Activated naive CD8-positive, alpha-beta T cell treated with anti-CD3 and anti-CD28 coated beads, Interleukin-2, amount 10 ng/mL, durations not matched to agents 7 days and 5 days (primary cell): ENCODE results near the gene TLR7. TPM values are rescaled to one million over a fixed set of nuclear protein-coding genes. Genes with fewer than 3 reads are reported as not detected.

Experiments used
- ATAC-seq: fragments of 150-1000 bp; cut with Tn5 transposase; one replicate; pipeline ENCODE4 v1.10.0; 2021; ENCODE audit warnings: low read depth, moderate library complexity
- POLR2A ChIA-PET: fragments of 350-600 bp; sonication (Branson Sonifier 250); formaldehyde crosslinking; loops from one replicate; lab custom pipeline; 2021; ENCODE audit warnings: antibody characterized with exemption; lab: Charles Lee
- DNase-seq: peaks from one replicate; pipeline ENCODE4 v3.0.0; 2021
- H3K27ac Mint-ChIP-seq: one replicate; pipeline ENCODE4 v1.8.0; 2022; ENCODE audit warnings: mild to moderate bottlenecking, mixed read lengths
- H3K27me3 Mint-ChIP-seq: one replicate; pipeline ENCODE4 v1.8.0; 2022; ENCODE audit warnings: mild to moderate bottlenecking, moderate library complexity, mixed read lengths
- H3K36me3 Mint-ChIP-seq: one replicate; pipeline ENCODE4 v1.8.0; 2021; ENCODE audit warnings: mild to moderate bottlenecking, mixed read lengths
- H3K4me1 Mint-ChIP-seq: one replicate; pipeline ENCODE4 v1.8.0; 2021; ENCODE audit warnings: mixed read lengths
- H3K4me3 Mint-ChIP-seq: one replicate; pipeline ENCODE4 v1.8.0; 2022; ENCODE audit warnings: mild to moderate bottlenecking, moderate library complexity, mixed read lengths
- H3K9me3 Mint-ChIP-seq: one replicate; pipeline ENCODE4 v1.8.0; 2021; ENCODE audit warnings: mixed read lengths
- total RNA-seq, 2 experiments: library from RNA; stranded (reverse); gene quantifications; one replicate each; pipeline ENCODE4 v1.2.3, GENCODE V29; 2021

TLR7 gene
- total RNA-seq, 2 experiments from 2014 or later: 0.31 to 0.33 TPM

GRCh38 chrX:12872741-12873140 lies 5.9 kb downstream of the TLR7 start:
- peaks cover 2% of the 10 kb centered on the region for H3K36me3 Mint-ChIP-seq
- peaks cover 2% of the 10 kb centered on the region for H3K9me3 Mint-ChIP-seq
- H3K27me3 Mint-ChIP-seq: peaks cover 3% of the 10 kb centered on the region

GRCh38 chrX:12874581-12874980 lies 7.7 kb downstream of the TLR7 start:
- H3K27me3 Mint-ChIP-seq: peaks cover 3% of the 10 kb centered on the region
- no peaks in the 10 kb centered on the region for H3K9me3 Mint-ChIP-seq
- peaks cover 2% of the 10 kb centered on the region for H3K36me3 Mint-ChIP-seq
- no peaks in the 10 kb centered on the region for H3K4me1 Mint-ChIP-seq
- DNase-seq: no peak
- H3K4me3 Mint-ChIP-seq: no peak overlapping the region
- no peak for ATAC-seq
- H3K27ac Mint-ChIP-seq: no peak overlapping the region
- POLR2A ChIA-PET: no interaction called here

More at GRCh38 chrX:12872741-12873140, 5.9 kb downstream of the TLR7 start:
- Mint-ChIP-seq H3K4me1 (peaks cover 4% of the 10 kb centered on the region), H3K27ac (no peak overlapping the region), H3K4me3 (no peak overlapping the region)
- ATAC-seq: no peak
- POLR2A ChIA-PET: no interaction called here
- DNase-seq: no peak

- Mint-ChIP-seq H3K27me3 (peaks cover 3% of the 10 kb centered on the region), H3K9me3 (no peaks in the 10 kb centered on the region), H3K36me3 (peaks cover 2% of the 10 kb centered on the region), H3K27ac (no peak overlapping the region), H3K4me1 (no peaks in the 10 kb centered on the region), H3K4me3 (no peak overlapping the region)
- ATAC-seq (no peak), DNase-seq (no peak)
- POLR2A ChIA-PET: no interaction called here
Measured at GRCh38 chrX:12877386-12877785, 10.5 kb downstream of the TLR7 start.

GRCh38 chrX:12878536-12878935 lies 11.7 kb downstream of the TLR7 start:
- no peaks in the 10 kb centered on the region for H3K4me1 Mint-ChIP-seq
- POLR2A ChIA-PET: no interaction called here
- DNase-seq: no peak
- H3K9me3 Mint-ChIP-seq: no peaks in the 10 kb centered on the region
- no peak for ATAC-seq
- no peaks in the 10 kb centered on the region for H3K36me3 Mint-ChIP-seq
- no peak overlapping the region for H3K4me3 Mint-ChIP-seq
- H3K27me3 Mint-ChIP-seq: peaks cover 5% of the 10 kb centered on the region
- no peak overlapping the region for H3K27ac Mint-ChIP-seq

- no peaks in the 10 kb centered on the region for H3K9me3 Mint-ChIP-seq
- H3K27me3 Mint-ChIP-seq: peaks cover 6% of the 10 kb centered on the region
- DNase-seq (no peak), ATAC-seq (no peak)
- no peak overlapping the region for H3K4me3 Mint-ChIP-seq
- H3K4me1 Mint-ChIP-seq: no peaks in the 10 kb centered on the region
- POLR2A ChIA-PET: no interaction called here
- no peak overlapping the region for H3K27ac Mint-ChIP-seq
- no peaks in the 10 kb centered on the region for H3K36me3 Mint-ChIP-seq
Measured at GRCh38 chrX:12881914-12882313, 15.0 kb downstream of the TLR7 start.

GRCh38 chrX:12885508-12885907 lies 18.6 kb downstream of the TLR7 start:
- no peak for ATAC-seq
- Mint-ChIP-seq H3K27me3 (peaks cover 6% of the 10 kb centered on the region), H3K36me3 (no peaks in the 10 kb centered on the region), H3K9me3 (no peaks in the 10 kb centered on the region), H3K27ac (no peak overlapping the region), H3K4me1 (peaks cover 5% of the 10 kb centered on the region), H3K4me3 (no peak overlapping the region)
- no peak for DNase-seq
- POLR2A ChIA-PET: no interaction called here

- DNase-seq: no peak
- H3K27me3 Mint-ChIP-seq: peaks cover 6% of the 10 kb centered on the region
- H3K4me1 Mint-ChIP-seq: peaks cover 12% of the 10 kb centered on the region
- no peaks in the 10 kb centered on the region for H3K9me3 Mint-ChIP-seq
- POLR2A ChIA-PET: no interaction called here
- H3K36me3 Mint-ChIP-seq: no peaks in the 10 kb centered on the region
- no peak for ATAC-seq
- no peak overlapping the region for H3K4me3 Mint-ChIP-seq
- H3K27ac Mint-ChIP-seq: no peak overlapping the region
Measured at GRCh38 chrX:12886545-12886944, 19.7 kb downstream of the TLR7 start.

GRCh38 chrX:12887141-12887540 lies 20.3 kb downstream of the TLR7 start:
- no peaks in the 10 kb centered on the region for H3K36me3 Mint-ChIP-seq
- no peak overlapping the region for H3K4me3 Mint-ChIP-seq
- DNase-seq: no peak
- ATAC-seq: no peak
- H3K27ac Mint-ChIP-seq: no peak overlapping the region
- H3K27me3 Mint-ChIP-seq: peaks cover 6% of the 10 kb centered on the region
- POLR2A ChIA-PET: no interaction called here
- H3K4me1 Mint-ChIP-seq: peaks cover 14% of the 10 kb centered on the region
- H3K9me3 Mint-ChIP-seq: no peaks in the 10 kb centered on the region

GRCh38 chrX:12887767-12888166 lies 20.9 kb downstream of the TLR7 start:
- no peaks in the 10 kb centered on the region for H3K36me3 Mint-ChIP-seq
- DNase-seq: no peak
- no peak overlapping the region for H3K4me3 Mint-ChIP-seq
- H3K27ac Mint-ChIP-seq: no peak overlapping the region
- H3K27me3 Mint-ChIP-seq: peaks cover 6% of the 10 kb centered on the region
- ATAC-seq: no peak
- POLR2A ChIA-PET: no interaction called here
- H3K9me3 Mint-ChIP-seq: no peaks in the 10 kb centered on the region
- H3K4me1 Mint-ChIP-seq: peaks cover 20% of the 10 kb centered on the region

GRCh38 chrX:12890467-12890866 lies 23.6 kb downstream of the TLR7 start:
- ATAC-seq: peak; percentile 75
- H3K4me3 Mint-ChIP-seq: peak overlapping the region; percentile 54
- H3K27ac Mint-ChIP-seq: peak overlapping the region; percentile 88
- H3K9me3 Mint-ChIP-seq: no peaks in the 10 kb centered on the region
- DNase-seq: peak; percentile 32
- POLR2A ChIA-PET: interaction anchor here (2.1 kb wide), 1 partner anchor 47 kb away, joined by 7 read pairs; no protein-coding TSS in a partner anchor
- no peaks in the 10 kb centered on the region for H3K36me3 Mint-ChIP-seq
- no peaks in the 10 kb centered on the region for H3K27me3 Mint-ChIP-seq
- H3K4me1 Mint-ChIP-seq: peaks cover 29% of the 10 kb centered on the region

- no peaks in the 10 kb centered on the region for H3K9me3 Mint-ChIP-seq
- peak overlapping the region; percentile 54 for H3K4me3 Mint-ChIP-seq
- DNase-seq (no peak), ATAC-seq (no peak)
- peak overlapping the region; percentile 88 for H3K27ac Mint-ChIP-seq
- POLR2A ChIA-PET: interaction anchor here (0.6 to 2.1 kb wide), 2 partner anchors 48 to 120 kb away, joined by 3 to 7 read pairs; no protein-coding TSS in a partner anchor
- peaks cover 32% of the 10 kb centered on the region for H3K4me1 Mint-ChIP-seq
- no peaks in the 10 kb centered on the region for H3K27me3 Mint-ChIP-seq
- no peaks in the 10 kb centered on the region for H3K36me3 Mint-ChIP-seq
Measured at GRCh38 chrX:12891171-12891570, 24.3 kb downstream of the TLR7 start.

- ATAC-seq (peak; percentile 15), DNase-seq (no peak)
- peak overlapping the region; percentile 48 for H3K4me3 Mint-ChIP-seq
- peak overlapping the region; percentile 81 for H3K27ac Mint-ChIP-seq
- no peaks in the 10 kb centered on the region for H3K36me3 Mint-ChIP-seq
- peaks cover 32% of the 10 kb centered on the region for H3K4me1 Mint-ChIP-seq
- H3K27me3 Mint-ChIP-seq: no peaks in the 10 kb centered on the region
- POLR2A ChIA-PET: interaction anchor here (0.6 to 2.1 kb wide), 2 partner anchors 48 to 121 kb away, joined by 3 to 7 read pairs; no protein-coding TSS in a partner anchor
- no peaks in the 10 kb centered on the region for H3K9me3 Mint-ChIP-seq
Measured at GRCh38 chrX:12891915-12892506, 25.1 kb downstream of the TLR7 start.

- peaks cover 32% of the 10 kb centered on the region for H3K4me1 Mint-ChIP-seq
- POLR2A ChIA-PET: no interaction called here
- H3K4me3 Mint-ChIP-seq: no peak overlapping the region
- DNase-seq: no peak
- no peaks in the 10 kb centered on the region for H3K9me3 Mint-ChIP-seq
- H3K36me3 Mint-ChIP-seq: no peaks in the 10 kb centered on the region
- no peak for ATAC-seq
- H3K27ac Mint-ChIP-seq: no peak overlapping the region
- H3K27me3 Mint-ChIP-seq: no peaks in the 10 kb centered on the region
Measured at GRCh38 chrX:12892716-12893115, 25.8 kb downstream of the TLR7 start.
